PFSK-1 (cell line): ENCODE results near the gene SH2B2.

Source experiments
- POLR2AphosphoS5 ChIP-seq: IDR thresholded peaks from 2 replicates; pipeline ENCODE4 v1.6.1; 2012; ENCODE audit warnings: low read depth, mild to moderate bottlenecking, control low read depth, low read length, moderate library complexity
- SIN3A ChIP-seq: IDR thresholded peaks from 2 replicates; pipeline ENCODE4 v1.6.1; 2012; ENCODE audit warnings: mild to moderate bottlenecking, low read length, moderate library complexity, borderline replicate concordance; ENCODE audit not compliant: insufficient read depth
- TAF1 ChIP-seq: IDR thresholded peaks from 2 replicates; pipeline ENCODE4 v1.6.1; 2012; ENCODE audit warnings: low read length, control low read depth, borderline replicate concordance; ENCODE audit not compliant: insufficient read depth
- TF ChIP-seq, protein P1 (sequence below), 2 experiments: IDR thresholded peaks; 2 replicates each; pipeline versions ENCODE4 v1.6.1 to v1.8.0; 2011 to 2012; ENCODE audit warnings: low read depth in 2 of 2, low read length in 2 of 2, control low read depth in 1 of 2, inconsistent platforms in 1 of 2, mild to moderate bottlenecking in 1 of 2, moderate library complexity in 1 of 2; ENCODE audit not compliant: insufficient read depth in 1 of 2

DNA sequence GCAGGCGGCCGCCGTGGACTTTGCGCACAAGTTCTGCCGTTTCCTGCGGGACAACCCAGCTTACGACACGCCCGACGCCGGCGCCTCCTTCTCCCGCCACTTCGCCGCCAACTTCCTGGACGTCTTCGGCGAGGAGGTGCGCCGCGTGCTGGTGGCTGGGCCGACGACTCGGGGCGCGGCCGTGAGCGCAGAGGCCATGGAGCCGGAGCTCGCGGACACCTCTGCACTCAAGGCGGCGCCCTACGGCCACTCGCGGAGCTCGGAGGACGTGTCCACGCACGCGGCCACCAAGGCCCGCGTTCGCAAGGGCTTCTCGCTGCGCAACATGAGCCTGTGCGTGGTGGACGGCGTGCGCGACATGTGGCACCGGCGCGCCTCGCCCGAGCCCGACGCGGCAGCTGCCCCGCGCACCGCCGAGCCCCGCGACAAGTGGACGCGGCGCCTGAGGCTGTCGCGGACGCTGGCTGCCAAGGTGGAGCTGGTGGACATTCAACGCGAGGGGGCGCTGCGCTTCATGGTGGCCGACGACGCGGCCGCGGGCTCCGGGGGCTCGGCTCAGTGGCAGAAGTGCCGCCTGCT, 14.1 kb downstream of the SH2B2 start:
- TF ChIP-seq, protein P1, sequence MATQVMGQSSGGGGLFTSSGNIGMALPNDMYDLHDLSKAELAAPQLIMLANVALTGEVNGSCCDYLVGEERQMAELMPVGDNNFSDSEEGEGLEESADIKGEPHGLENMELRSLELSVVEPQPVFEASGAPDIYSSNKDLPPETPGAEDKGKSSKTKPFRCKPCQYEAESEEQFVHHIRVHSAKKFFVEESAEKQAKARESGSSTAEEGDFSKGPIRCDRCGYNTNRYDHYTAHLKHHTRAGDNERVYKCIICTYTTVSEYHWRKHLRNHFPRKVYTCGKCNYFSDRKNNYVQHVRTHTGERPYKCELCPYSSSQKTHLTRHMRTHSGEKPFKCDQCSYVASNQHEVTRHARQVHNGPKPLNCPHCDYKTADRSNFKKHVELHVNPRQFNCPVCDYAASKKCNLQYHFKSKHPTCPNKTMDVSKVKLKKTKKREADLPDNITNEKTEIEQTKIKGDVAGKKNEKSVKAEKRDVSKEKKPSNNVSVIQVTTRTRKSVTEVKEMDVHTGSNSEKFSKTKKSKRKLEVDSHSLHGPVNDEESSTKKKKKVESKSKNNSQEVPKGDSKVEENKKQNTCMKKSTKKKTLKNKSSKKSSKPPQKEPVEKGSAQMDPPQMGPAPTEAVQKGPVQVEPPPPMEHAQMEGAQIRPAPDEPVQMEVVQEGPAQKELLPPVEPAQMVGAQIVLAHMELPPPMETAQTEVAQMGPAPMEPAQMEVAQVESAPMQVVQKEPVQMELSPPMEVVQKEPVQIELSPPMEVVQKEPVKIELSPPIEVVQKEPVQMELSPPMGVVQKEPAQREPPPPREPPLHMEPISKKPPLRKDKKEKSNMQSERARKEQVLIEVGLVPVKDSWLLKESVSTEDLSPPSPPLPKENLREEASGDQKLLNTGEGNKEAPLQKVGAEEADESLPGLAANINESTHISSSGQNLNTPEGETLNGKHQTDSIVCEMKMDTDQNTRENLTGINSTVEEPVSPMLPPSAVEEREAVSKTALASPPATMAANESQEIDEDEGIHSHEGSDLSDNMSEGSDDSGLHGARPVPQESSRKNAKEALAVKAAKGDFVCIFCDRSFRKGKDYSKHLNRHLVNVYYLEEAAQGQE (IDR thresholded peaks at IDR 0.05; ENCODE audit: insufficient read depth in 1 of 2, low read depth in 2 of 2, low read length in 2 of 2): no peak
- TF ChIP-seq POLR2AphosphoS5 (no peak), SIN3A (no peak), TAF1 (no peak)
